Stimulated activated CD4-positive, alpha-beta T cell treated with anti-CD3 and anti-CD28 coated beads, Interleukin-12 subunit alpha, Interleukin-12 subunit beta, amount 100 ng/mL, for 24 hours (primary cell): Measurements from ENCODE around the gene TBC1D3C.
"Not testable (repeated sequence)": the region's sequence is repeated elsewhere in the genome, so short reads cannot be mapped to it uniquely, and the experiment has no call there.

Experiments used
- DNase-seq, 2 experiments: peaks; one replicate each; pipeline ENCODE4 v3.0.0-alpha.2; 2020; ENCODE audit warnings: low read depth in 2 of 2

Gene TBC1D3C

DNA sequence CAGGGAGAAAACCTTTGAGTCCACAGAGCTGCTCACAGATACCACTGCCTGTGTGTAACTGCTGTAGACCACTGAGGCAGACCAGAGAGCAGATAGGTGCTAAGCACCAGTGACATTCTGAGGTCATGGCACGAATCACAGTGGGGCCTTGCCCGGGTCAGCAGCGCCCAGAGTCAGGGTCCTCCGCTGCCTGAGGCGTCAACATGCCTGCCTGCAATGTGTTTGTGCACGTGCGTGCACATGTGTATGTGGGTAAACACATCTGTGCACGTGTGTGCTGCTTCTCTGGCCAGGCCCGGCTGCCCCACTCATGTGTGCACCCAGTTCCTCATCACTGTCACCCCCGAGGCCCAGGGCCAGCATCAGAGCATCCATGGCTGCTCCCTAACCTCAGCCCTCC, at the start of gene TBC1D3C:
TSS of gene TBC1D3C (minus strand) at position 101 of the 400 bp plus-strand sequence. CDS start 1,568 bp downstream, outside the sequence.
- DNase-seq: not testable (repeated sequence)

DNA sequence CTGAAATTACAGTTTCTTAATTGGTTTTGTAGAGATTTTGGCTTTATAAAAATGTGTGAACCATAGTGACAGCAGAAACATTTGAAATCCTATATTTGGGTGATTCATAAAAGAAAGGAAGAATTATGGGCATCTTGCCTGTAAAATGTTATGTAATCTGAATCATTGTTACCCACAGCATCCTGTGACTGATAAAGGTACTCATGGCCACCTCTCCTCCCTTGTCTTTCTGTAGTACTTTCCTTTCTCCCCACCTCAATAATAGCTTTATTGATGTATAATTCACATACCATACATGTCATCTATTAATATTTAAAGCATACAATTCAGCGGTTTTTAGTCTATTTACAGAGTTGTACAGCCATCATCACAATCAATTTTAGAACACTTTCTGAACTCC, 30.8 kb upstream of the TBC1D3C start:
- not testable (repeated sequence) for DNase-seq

- DNase-seq: not testable (repeated sequence)
These were observed 25.7 kb upstream of the TBC1D3C start for GRCh38 chr17:38094059-38094694.

DNA sequence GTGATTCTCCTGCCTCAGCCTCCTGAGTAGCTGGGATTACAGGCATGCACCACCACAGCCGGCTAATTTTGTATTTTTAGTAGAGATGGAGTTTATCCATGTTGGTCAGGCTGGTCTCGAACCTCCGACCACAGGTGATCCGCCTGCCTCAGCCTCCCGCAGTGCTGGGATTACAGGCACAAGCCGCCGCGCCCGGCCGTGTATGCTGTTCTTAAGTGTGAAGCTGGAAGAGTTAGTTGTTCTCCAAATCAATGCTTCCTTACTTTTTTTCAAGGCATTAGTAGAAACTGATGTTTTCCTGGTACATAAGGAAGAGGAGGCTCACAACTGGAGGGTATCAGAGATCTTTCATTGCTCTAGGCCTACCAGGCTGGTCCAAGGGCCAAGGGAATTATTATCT, 19.7 kb upstream of the TBC1D3C start:
- DNase-seq: not testable (repeated sequence)

DNA sequence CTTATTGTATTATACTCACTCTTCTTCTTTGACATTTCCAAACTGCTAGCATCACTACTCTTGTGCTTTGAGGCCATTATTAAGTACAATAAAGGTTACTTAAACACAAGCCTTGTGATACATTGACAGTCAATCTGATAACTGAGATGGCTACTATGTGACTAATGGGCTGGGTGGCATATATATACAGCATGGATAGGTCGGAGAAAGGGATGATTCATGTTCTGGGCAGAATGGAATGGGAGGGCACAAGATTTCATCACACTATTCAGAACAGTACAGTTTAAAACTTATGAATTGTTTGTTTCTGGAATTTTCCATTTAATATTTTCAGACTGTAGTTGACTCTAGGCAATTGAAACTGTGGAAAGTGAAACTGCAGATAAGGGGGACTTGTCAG, 18.9 kb upstream of the TBC1D3C start:
- not testable (repeated sequence) for DNase-seq
